RWPE2 (cell line): Measurements from ENCODE around the gene UBE3B.
A peak's percentile ranks its signal among the peaks of the same experiment; 100 is the strongest.

ENCODE experiments used
- ATAC-seq: fragments of 200-7000 bp; cut with Tn5 transposase; 3 replicates; pipeline ENCODE4 v1.9.1; 2021; ENCODE audit warnings: low read depth
- DNase-seq: peaks from one replicate; pipeline ENCODE4 v3.0.0-alpha.2; 2020; ENCODE audit warnings: low spot score
- H3K27ac ChIP-seq: fragments of 450-650 bp; 2 replicates; pipeline ENCODE4 v1.5.1; 2017; ENCODE audit warnings: mild to moderate bottlenecking; ENCODE audit not compliant: poor library complexity, severe bottlenecking
- H3K27me3 ChIP-seq: fragments of 250-450 bp; sonication (Bioruptor Pico); 2 replicates; pipeline ENCODE4 v1.5.1; 2021; ENCODE audit warnings: mild to moderate bottlenecking, moderate library complexity; ENCODE audit not compliant: insufficient read depth, poor library complexity, severe bottlenecking
- H3K36me3 ChIP-seq: fragments of 250-450 bp; sonication (Bioruptor Pico); 2 replicates; pipeline ENCODE4 v1.5.1; 2020; ENCODE audit warnings: low read depth, mild to moderate bottlenecking, moderate library complexity
- H3K4me1 ChIP-seq: fragments of 250-450 bp; sonication (Bioruptor Pico); 2 replicates; pipeline ENCODE4 v1.5.1; 2021; ENCODE audit warnings: mild to moderate bottlenecking, moderate library complexity; ENCODE audit not compliant: insufficient read depth, poor library complexity, severe bottlenecking
- H3K4me3 ChIP-seq: fragments of 250-450 bp; sonication (Bioruptor Pico); 2 replicates; pipeline ENCODE4 v1.5.1; 2021; ENCODE audit warnings: mild to moderate bottlenecking, moderate library complexity; ENCODE audit not compliant: severe bottlenecking
- H3K9me3 ChIP-seq: fragments of 250-450 bp; sonication (Bioruptor Pico); 2 replicates; pipeline ENCODE4 v1.5.1; 2021; ENCODE audit warnings: mild to moderate bottlenecking, moderate library complexity; ENCODE audit not compliant: severe bottlenecking
- CTCF ChIP-seq: fragments of 450-650 bp; IDR thresholded peaks from one replicate; pipeline ENCODE4 v1.5.1; 2017; ENCODE audit warnings: mild to moderate bottlenecking, moderate library complexity; ENCODE audit not compliant: poor library complexity, severe bottlenecking

UBE3B gene

GRCh38 chr12:109553483-109553882 is 76.0 kb downstream of the UBE3B start:
- no peak for ATAC-seq
- Histone ChIP-seq H3K9me3 (no peaks in the 10 kb centered on the region), H3K36me3 (no peaks in the 10 kb centered on the region), H3K4me3 (no peak overlapping the region), H3K27ac (no peak overlapping the region), H3K4me1 (no peaks in the 10 kb centered on the region), H3K27me3 (peaks cover 25% of the 10 kb centered on the region)
- TF ChIP-seq CTCF: no peak
- no peak for DNase-seq

- ATAC-seq: peak; percentile 53
- Histone ChIP-seq H3K36me3 (no peaks in the 10 kb centered on the region), H3K27ac (no peak overlapping the region), H3K4me3 (no peak overlapping the region), H3K27me3 (peaks cover 25% of the 10 kb centered on the region), H3K9me3 (no peaks in the 10 kb centered on the region), H3K4me1 (no peaks in the 10 kb centered on the region)
- no peak for TF ChIP-seq CTCF
- DNase-seq: no peak
Observed at GRCh38 chr12:109553906-109554500, 76.6 kb downstream of the UBE3B start.

GRCh38 chr12:109554761-109555160 is 77.3 kb downstream of the UBE3B start:
- Histone ChIP-seq H3K27ac (no peak overlapping the region), H3K27me3 (peaks cover 25% of the 10 kb centered on the region), H3K36me3 (no peaks in the 10 kb centered on the region), H3K9me3 (no peaks in the 10 kb centered on the region), H3K4me3 (no peak overlapping the region), H3K4me1 (no peaks in the 10 kb centered on the region)
- no peak for DNase-seq
- no peak for TF ChIP-seq CTCF
- ATAC-seq: no peak

GRCh38 chr12:109555431-109556315 is 78.2 kb downstream of the UBE3B start:
- no peak for TF ChIP-seq CTCF
- Histone ChIP-seq H3K36me3 (no peaks in the 10 kb centered on the region), H3K4me1 (no peaks in the 10 kb centered on the region), H3K27me3 (peaks cover 25% of the 10 kb centered on the region), H3K27ac (no peak overlapping the region), H3K9me3 (no peaks in the 10 kb centered on the region), H3K4me3 (no peak overlapping the region)
- DNase-seq: no peak
- ATAC-seq: no peak

- H3K4me3 ChIP-seq: no peak overlapping the region
- peaks cover 25% of the 10 kb centered on the region for H3K27me3 ChIP-seq
- no peak for DNase-seq
- no peak for ATAC-seq
- H3K36me3 ChIP-seq: no peaks in the 10 kb centered on the region; the same call in 1 of the 2 replicates
- no peaks in the 10 kb centered on the region for H3K9me3 ChIP-seq
- H3K27ac ChIP-seq: no peak overlapping the region
- no peaks in the 10 kb centered on the region for H3K4me1 ChIP-seq
- no peak for TF ChIP-seq CTCF
Observed at GRCh38 chr12:109557200-109557599, 79.8 kb downstream of the UBE3B start.
